BLaER1 (cell line): Measurements from ENCODE around the gene PDE3A.

Experiments used
- H3K27ac ChIP-seq: shearing (Covaris generic); formaldehyde crosslinking; 2 replicates; pipeline ENCODE4 v1.8.1; 2022
- H3K27me3 ChIP-seq: shearing (Covaris generic); formaldehyde crosslinking; 2 replicates; pipeline ENCODE4 v1.8.1; 2022
- H3K36me3 ChIP-seq: shearing (Covaris generic); formaldehyde crosslinking; 2 replicates; pipeline ENCODE4 v1.8.1; 2022
- H3K4me1 ChIP-seq: shearing (Covaris generic); formaldehyde crosslinking; 2 replicates; pipeline ENCODE4 v1.8.1; 2022
- H3K4me2 ChIP-seq: shearing (Covaris generic); formaldehyde crosslinking; 2 replicates; pipeline ENCODE4 v1.8.1; 2022
- H3K4me3 ChIP-seq: shearing (Covaris generic); formaldehyde crosslinking; 2 replicates; pipeline ENCODE4 v1.8.1; 2022
- H3K9ac ChIP-seq: shearing (Covaris generic); formaldehyde crosslinking; 2 replicates; pipeline ENCODE4 v1.8.1; 2022
- H3K9me3 ChIP-seq: shearing (Covaris generic); formaldehyde crosslinking; 2 replicates; pipeline ENCODE4 v1.8.1; 2022
- H4K20me1 ChIP-seq: shearing (Covaris generic); formaldehyde crosslinking; 2 replicates; pipeline ENCODE4 v1.8.1; 2022
- Cebpa-rat ChIP-seq: shearing (Covaris generic); IDR thresholded peaks from 2 replicates; pipeline ENCODE4 v1.8.1; 2022

Gene PDE3A

GRCh38 chr12:20477672-20478071, 109.3 kb downstream of the PDE3A start:
- Histone ChIP-seq H4K20me1 (no peaks in the 10 kb centered on the region), H3K4me2 (no peak overlapping the region), H3K9ac (no peak overlapping the region), H3K27ac (no peak overlapping the region), H3K4me1 (no peaks in the 10 kb centered on the region), H3K27me3 (no peaks in the 10 kb centered on the region), H3K4me3 (no peak overlapping the region), H3K9me3 (no peaks in the 10 kb centered on the region), H3K36me3 (no peaks in the 10 kb centered on the region)
- TF ChIP-seq Cebpa-rat, result no peak

- Histone ChIP-seq H3K4me2 (no peak overlapping the region), H3K9ac (no peak overlapping the region), H3K27ac (no peak overlapping the region), H3K36me3 (no peaks in the 10 kb centered on the region), H3K4me1 (no peaks in the 10 kb centered on the region), H3K27me3 (no peaks in the 10 kb centered on the region), H3K4me3 (no peak overlapping the region), H4K20me1 (no peaks in the 10 kb centered on the region), H3K9me3 (no peaks in the 10 kb centered on the region)
- TF ChIP-seq Cebpa-rat, result no peak
Measured at GRCh38 chr12:20482491-20483054, 114.2 kb downstream of the PDE3A start.

- no peaks in the 10 kb centered on the region for H3K4me1 ChIP-seq
- H3K27me3 ChIP-seq, result no peaks in the 10 kb centered on the region
- H3K4me2 ChIP-seq, result no peak overlapping the region
- no peak for TF ChIP-seq Cebpa-rat
- H3K36me3 ChIP-seq, result no peaks in the 10 kb centered on the region
- no peak overlapping the region for H3K27ac ChIP-seq
- H3K9me3 ChIP-seq, result no peaks in the 10 kb centered on the region
- H3K9ac ChIP-seq, result no peak overlapping the region
- no peaks in the 10 kb centered on the region for H4K20me1 ChIP-seq
- no peak overlapping the region for H3K4me3 ChIP-seq
Measured at GRCh38 chr12:20483776-20484175, 115.4 kb downstream of the PDE3A start.

DNA sequence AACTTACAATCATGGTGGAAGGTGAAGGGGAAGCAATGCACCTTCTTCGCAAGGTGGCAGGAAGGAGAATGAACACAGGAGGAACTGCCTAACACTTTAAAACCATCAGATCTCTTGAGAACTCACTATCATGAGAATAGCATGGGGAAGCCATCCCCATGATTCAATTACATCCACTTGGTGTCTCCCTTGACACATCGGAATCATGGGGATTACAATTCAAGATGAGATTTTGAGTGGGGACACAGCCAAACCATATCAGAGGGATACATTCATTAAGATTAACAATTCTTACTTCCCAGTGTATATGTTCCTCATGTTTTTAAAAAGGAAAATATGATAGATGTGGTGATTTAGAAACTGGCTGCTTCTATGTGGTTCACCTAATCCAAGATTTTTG, 117.9 kb downstream of the PDE3A start:
- H3K4me3 ChIP-seq, result no peak overlapping the region
- no peak for TF ChIP-seq Cebpa-rat
- no peaks in the 10 kb centered on the region for H3K27me3 ChIP-seq
- H3K4me1 ChIP-seq, result no peaks in the 10 kb centered on the region
- H3K36me3 ChIP-seq, result no peaks in the 10 kb centered on the region
- no peak overlapping the region for H3K27ac ChIP-seq
- no peak overlapping the region for H3K4me2 ChIP-seq
- no peaks in the 10 kb centered on the region for H3K9me3 ChIP-seq
- no peak overlapping the region for H3K9ac ChIP-seq
- H4K20me1 ChIP-seq, result no peaks in the 10 kb centered on the region

- Histone ChIP-seq H3K9me3 (no peaks in the 10 kb centered on the region), H3K36me3 (no peaks in the 10 kb centered on the region), H4K20me1 (no peaks in the 10 kb centered on the region), H3K9ac (no peak overlapping the region), H3K27ac (no peak overlapping the region), H3K27me3 (no peaks in the 10 kb centered on the region), H3K4me3 (no peak overlapping the region), H3K4me1 (peaks cover 4% of the 10 kb centered on the region; the same call in 1 of the 2 replicates), H3K4me2 (no peak overlapping the region)
- no peak for TF ChIP-seq Cebpa-rat
Measured at GRCh38 chr12:20487519-20487918, 119.2 kb downstream of the PDE3A start.

GRCh38 chr12:20489645-20490044, 121.3 kb downstream of the PDE3A start:
- no peak overlapping the region for H3K4me3 ChIP-seq
- H4K20me1 ChIP-seq, result no peaks in the 10 kb centered on the region
- peaks cover 5% of the 10 kb centered on the region; the same call in 1 of the 2 replicates for H3K4me1 ChIP-seq
- H3K9ac ChIP-seq, result no peak overlapping the region
- H3K36me3 ChIP-seq, result no peaks in the 10 kb centered on the region
- TF ChIP-seq Cebpa-rat, result no peak
- H3K9me3 ChIP-seq, result no peaks in the 10 kb centered on the region
- no peaks in the 10 kb centered on the region for H3K27me3 ChIP-seq
- H3K4me2 ChIP-seq, result no peak overlapping the region
- no peak overlapping the region for H3K27ac ChIP-seq

GRCh38 chr12:20490213-20490612, 121.9 kb downstream of the PDE3A start:
- Histone ChIP-seq H3K27ac (no peak overlapping the region), H3K4me1 (peaks cover 5% of the 10 kb centered on the region; the same call in 1 of the 2 replicates), H3K9me3 (no peaks in the 10 kb centered on the region), H3K9ac (no peak overlapping the region), H3K4me2 (no peak overlapping the region), H3K36me3 (no peaks in the 10 kb centered on the region), H3K27me3 (no peaks in the 10 kb centered on the region), H4K20me1 (no peaks in the 10 kb centered on the region), H3K4me3 (no peak overlapping the region)
- TF ChIP-seq Cebpa-rat, result no peak

DNA sequence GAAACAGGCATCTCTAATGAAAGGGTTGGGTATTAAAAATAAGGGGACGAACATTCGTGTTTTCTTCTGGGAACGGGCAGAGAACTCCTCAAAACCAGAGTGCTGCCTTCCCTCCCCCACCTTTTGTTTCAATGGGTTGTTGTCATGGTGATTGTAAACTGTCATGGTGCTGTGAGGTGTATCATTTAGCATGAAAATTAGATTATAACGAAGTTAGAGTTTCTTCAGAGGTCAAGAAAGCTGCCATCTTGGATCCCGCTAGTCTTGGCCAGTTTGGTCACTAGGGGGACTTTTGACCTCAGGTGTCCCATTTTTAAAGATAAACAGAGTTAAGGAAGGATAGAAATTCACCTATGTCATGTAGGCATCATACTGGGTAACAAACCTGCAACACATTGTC, 123.0 kb downstream of the PDE3A start:
- no peaks in the 10 kb centered on the region for H3K27me3 ChIP-seq
- no peaks in the 10 kb centered on the region for H3K36me3 ChIP-seq
- no peaks in the 10 kb centered on the region for H4K20me1 ChIP-seq
- no peak overlapping the region for H3K4me2 ChIP-seq
- TF ChIP-seq Cebpa-rat, result no peak
- H3K4me3 ChIP-seq, result no peak overlapping the region
- no peaks in the 10 kb centered on the region for H3K9me3 ChIP-seq
- no peak overlapping the region for H3K9ac ChIP-seq
- no peak overlapping the region for H3K27ac ChIP-seq
- peaks cover 5% of the 10 kb centered on the region; the same call in 1 of the 2 replicates for H3K4me1 ChIP-seq

- Histone ChIP-seq H3K27ac (no peak overlapping the region), H3K4me3 (no peak overlapping the region)
Measured at GRCh38 chr12:20492251-20492760, 124.0 kb downstream of the PDE3A start.

DNA sequence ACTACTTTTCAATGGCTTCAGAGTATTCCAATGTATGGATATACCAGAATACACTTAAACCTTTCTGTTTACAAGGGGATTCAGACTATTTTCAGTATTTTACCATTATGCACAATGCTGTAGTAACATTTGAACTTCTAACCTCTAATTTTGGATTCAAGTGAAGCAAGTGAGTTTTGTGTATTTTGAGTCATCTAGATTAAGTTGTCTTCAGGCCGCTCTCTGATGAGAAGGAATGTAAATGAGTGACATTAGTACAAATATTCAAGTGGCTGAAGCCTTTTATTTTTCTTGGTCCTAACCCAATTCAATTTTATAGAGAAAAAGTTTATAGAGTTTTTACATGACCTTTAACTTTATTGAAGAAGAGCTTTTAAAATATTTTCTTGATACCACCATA, 125.6 kb downstream of the PDE3A start:
- H3K4me2 ChIP-seq, result no peak overlapping the region
- TF ChIP-seq Cebpa-rat, result no peak
- no peak overlapping the region for H3K27ac ChIP-seq
- H4K20me1 ChIP-seq, result no peaks in the 10 kb centered on the region
- no peak overlapping the region for H3K4me3 ChIP-seq
- peaks cover 5% of the 10 kb centered on the region; the same call in 1 of the 2 replicates for H3K4me1 ChIP-seq
- H3K27me3 ChIP-seq, result no peaks in the 10 kb centered on the region
- H3K9ac ChIP-seq, result no peak overlapping the region
- no peaks in the 10 kb centered on the region for H3K36me3 ChIP-seq
- H3K9me3 ChIP-seq, result no peaks in the 10 kb centered on the region

More at GRCh38 chr12:20492251-20492760, 124.0 kb downstream of the PDE3A start:
- no peak for TF ChIP-seq Cebpa-rat
- Histone ChIP-seq H4K20me1 (no peaks in the 10 kb centered on the region), H3K4me1 (peaks cover 5% of the 10 kb centered on the region; the same call in 1 of the 2 replicates), H3K9me3 (no peaks in the 10 kb centered on the region), H3K4me2 (no peak overlapping the region; the same call in 1 of the 2 replicates), H3K36me3 (no peaks in the 10 kb centered on the region), H3K27me3 (no peaks in the 10 kb centered on the region), H3K9ac (no peak overlapping the region)
